Brain pericyte (primary cell): ENCODE data around the gene TJP1.
"Not testable (repeated sequence)": the region's sequence is repeated elsewhere in the genome, so short reads cannot be mapped to it uniquely, and the experiment has no call there.

Source experiments
- DNase-seq: peaks from one replicate; pipeline ENCODE4 v3.0.0-alpha.2; 2012; ENCODE audit warnings: low read depth, low spot score

TJP1 gene

GRCh38 chr15:29708519-29708918, 113.7 kb downstream of the TJP1 start:
- DNase-seq, result no peak

- no peak for DNase-seq
Measured at GRCh38 chr15:29704950-29705597, 117.2 kb downstream of the TJP1 start.

GRCh38 chr15:29701151-29701550, 121.1 kb downstream of the TJP1 start:
- no peak for DNase-seq

- no peak for DNase-seq
Measured at GRCh38 chr15:29700296-29700695, 122.0 kb downstream of the TJP1 start.

GRCh38 chr15:29699791-29700190, 122.5 kb downstream of the TJP1 start:
- no peak for DNase-seq

GRCh38 chr15:29698030-29698701, 124.1 kb downstream of the TJP1 start:
- DNase-seq, result no peak

GRCh38 chr15:29696950-29697738, 125.1 kb downstream of the TJP1 start:
- DNase-seq, result no peak

GRCh38 chr15:29696506-29696905, 125.8 kb downstream of the TJP1 start:
- not testable (repeated sequence) for DNase-seq

GRCh38 chr15:29695489-29696167, 126.6 kb downstream of the TJP1 start:
- no peak for DNase-seq

GRCh38 chr15:29693225-29693624, 129.0 kb downstream of the TJP1 start:
- DNase-seq, result no peak

- no peak for DNase-seq
Measured at GRCh38 chr15:29692527-29692926, 129.7 kb downstream of the TJP1 start.

- no peak for DNase-seq
Measured at GRCh38 chr15:29690765-29691475, 131.3 kb downstream of the TJP1 start.

- no peak for DNase-seq
Measured at GRCh38 chr15:29689287-29689986, 132.8 kb downstream of the TJP1 start.

GRCh38 chr15:29688506-29689286, 133.6 kb downstream of the TJP1 start:
- no peak for DNase-seq

- DNase-seq, result no peak
Measured at GRCh38 chr15:29687939-29688505, 134.2 kb downstream of the TJP1 start.

- DNase-seq, result no peak
Measured at GRCh38 chr15:29687204-29687815, 135.0 kb downstream of the TJP1 start.

- peak; percentile 47 for DNase-seq
Measured at GRCh38 chr15:29686445-29687203, 135.6 kb downstream of the TJP1 start.

GRCh38 chr15:29686079-29686425, 136.2 kb downstream of the TJP1 start:
- DNase-seq, result no peak
